ENCODE measurements around the gene CLIP2.
"Not testable (repeated sequence)": the region's sequence is repeated elsewhere in the genome, so short reads cannot be mapped to it uniquely, and the experiment has no call there.

Gene CLIP2

DNA sequence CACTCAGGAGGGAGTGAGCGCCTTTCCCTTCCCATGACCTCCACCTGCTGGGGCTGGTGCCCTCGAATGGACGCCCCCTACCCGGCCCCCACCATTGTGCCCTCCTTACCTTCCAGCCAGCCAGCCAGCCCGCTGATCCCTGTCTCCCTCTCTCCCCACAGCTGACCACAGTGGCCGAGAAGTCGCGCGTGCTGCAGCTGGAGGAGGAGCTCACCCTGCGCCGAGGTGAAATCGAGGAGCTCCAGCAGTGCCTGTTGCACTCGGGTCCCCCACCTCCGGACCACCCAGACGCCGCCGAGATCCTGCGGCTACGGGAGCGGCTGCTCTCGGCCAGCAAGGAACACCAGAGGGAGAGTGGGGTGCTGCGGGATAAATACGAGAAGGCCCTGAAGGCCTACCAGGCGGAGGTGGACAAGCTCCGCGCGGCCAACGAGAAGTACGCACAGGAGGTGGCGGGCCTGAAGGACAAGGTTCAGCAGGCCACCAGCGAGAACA, 86.6 kb downstream of the CLIP2 start:
- no peak for DNase-seq

DNA sequence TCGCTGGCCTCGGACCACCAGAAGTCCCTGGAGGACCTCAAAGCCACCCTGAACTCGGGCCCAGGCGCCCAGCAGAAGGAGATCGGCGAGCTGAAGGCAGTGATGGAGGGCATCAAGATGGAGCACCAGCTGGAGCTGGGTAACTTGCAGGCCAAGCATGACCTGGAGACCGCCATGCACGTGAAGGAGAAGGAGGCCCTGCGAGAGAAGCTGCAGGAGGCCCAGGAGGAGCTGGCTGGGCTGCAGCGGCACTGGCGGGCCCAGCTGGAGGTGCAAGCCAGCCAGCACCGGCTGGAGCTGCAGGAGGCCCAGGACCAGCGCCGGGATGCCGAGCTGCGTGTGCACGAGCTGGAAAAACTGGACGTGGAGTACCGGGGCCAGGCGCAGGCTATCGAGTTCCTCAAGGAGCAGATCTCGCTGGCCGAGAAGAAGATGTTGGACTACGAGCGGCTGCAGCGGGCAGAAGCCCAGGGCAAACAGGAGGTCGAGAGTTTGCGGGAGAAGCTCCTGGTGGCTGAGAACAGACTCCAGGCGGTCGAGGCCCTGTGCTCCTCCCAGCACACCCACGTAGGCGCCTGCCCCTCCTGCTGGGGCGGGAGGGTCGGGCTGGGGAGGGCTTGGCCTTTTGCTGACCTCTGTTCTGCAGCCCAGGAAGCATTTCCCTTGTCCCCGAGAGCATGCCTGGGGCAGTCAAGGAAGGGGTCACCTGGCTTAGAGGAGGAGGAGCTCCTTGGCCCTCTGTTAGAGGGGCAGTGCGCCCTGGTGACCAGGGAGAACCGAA, 87.2 kb downstream of the CLIP2 start:
- no peak for DNase-seq

DNA sequence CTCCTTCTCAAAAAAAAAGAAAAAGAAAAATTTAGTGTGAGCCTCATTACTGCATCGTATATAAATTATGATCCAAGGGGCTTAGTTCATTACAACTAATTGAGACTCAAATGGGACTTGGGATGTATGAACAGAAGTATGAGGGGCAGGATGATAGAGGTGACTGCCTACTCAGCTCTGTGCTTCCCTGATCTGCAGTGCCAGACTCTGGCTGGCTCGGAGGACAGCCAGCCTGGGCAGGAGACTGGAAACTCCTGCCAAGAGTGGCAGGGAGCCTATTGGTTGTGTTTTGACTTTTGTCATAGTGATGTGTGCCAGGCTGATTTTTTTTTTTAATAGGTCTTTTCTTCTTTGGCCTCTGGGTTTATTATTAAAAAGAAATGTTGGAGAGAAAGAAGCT, 90.7 kb downstream of the CLIP2 start:
- DNase-seq = no peak

DNA sequence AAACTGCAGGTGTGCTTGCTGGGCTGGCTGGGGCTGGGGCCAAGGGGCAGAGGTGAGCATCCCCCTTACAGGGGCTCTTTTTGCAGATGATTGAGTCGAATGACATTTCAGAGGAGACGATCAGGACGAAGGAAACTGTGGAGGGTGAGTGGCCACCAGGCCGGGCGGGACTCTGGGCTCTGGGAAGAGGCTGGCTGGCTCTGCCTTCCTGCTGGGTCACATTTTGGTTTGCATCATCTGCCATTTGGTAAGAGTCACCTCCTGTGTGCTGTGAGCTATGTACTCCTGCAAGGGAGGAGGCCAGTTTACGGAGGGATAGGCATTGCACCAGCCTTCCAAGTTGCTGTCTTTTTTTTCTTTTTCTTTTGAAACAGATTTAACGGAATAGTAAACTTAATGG, 91.5 kb downstream of the CLIP2 start:
- DNase-seq = no peak

DNA sequence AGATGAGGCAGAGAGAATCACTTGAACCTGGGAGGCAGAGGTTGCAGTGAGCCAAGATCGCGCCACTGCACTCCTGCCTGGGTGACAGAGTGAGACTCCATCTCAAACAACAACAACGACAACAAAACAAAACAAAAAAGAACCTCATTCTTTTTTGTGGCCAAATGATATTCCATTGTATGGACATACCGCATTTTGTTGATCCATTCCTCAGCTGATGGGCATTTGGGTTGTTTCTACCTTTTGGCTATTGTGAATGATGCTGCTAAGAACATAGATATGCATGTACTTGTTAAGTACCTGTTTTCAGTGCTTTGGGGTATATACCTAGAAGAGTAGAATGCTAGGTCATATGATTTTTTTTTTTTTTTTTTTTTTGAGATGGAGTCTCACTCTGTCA, 94.9 kb downstream of the CLIP2 start:
- DNase-seq = not testable (repeated sequence)

DNA sequence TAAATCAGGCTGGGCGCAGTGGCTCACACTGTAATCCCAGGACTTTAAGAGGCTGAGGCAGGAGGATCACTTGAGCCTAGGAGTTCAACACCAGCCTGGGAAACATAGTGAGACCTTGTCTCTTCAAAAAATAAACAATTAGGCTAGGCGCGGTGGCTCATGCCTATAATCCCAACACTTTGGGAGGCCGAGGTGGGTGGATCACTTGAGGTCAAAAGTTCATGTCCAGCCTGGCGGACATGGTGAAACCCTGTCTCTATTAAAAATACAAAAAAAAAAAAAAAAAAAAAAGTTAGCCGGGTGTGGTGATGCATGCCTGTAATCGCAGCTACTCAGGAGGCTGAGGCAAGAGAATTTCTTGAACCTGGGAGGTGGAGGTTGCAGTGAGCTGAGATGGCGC, 95.6 kb downstream of the CLIP2 start:
- DNase-seq = not testable (repeated sequence)

DNA sequence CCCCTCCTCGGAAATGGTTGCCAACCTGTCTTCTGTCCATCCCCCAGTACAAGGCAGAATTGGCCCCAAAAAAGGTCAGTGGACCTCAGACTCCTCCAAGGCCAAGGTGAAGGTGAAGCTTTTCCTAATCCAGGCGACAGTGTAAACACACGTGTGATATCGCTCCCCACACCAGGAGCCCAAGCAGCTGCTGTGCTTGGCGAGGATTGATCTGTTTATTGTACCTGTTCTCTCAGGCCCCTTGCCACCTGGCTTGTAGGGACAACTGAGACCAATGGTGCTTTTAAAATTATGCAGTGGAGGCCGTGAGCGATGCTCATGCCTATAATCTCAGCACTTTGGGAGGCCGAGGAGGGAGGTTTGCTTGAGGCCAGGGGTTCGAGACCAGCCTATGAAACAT, 98.4 kb downstream of the CLIP2 start:
- DNase-seq = no peak

DNA sequence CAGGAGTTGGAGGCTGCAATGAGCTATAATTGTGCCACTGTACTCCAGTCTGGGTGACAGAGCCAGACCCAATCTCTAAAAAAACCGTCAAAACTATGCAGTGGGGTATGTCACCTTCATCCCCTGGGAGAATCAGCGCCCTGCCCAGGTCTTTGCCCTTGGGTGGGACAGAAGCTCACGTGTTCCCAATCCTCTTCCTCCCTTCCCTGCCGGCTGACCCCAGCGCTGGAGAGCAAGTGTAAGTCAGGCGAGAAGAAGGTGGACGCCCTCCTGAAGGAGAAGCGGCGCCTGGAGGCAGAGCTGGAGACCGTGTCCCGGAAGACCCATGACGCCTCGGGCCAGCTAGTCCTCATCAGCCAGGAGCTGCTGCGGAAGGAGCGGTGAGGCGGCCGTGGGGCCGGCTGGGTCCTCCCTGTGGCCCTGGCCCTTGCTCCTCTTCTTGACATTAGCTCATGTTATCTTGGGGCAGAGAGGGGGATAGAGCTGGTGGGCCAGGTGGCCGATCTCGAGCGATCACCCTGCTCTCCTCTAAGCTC, 99.7 kb downstream of the CLIP2 start:
- DNase-seq = no peak

DNA sequence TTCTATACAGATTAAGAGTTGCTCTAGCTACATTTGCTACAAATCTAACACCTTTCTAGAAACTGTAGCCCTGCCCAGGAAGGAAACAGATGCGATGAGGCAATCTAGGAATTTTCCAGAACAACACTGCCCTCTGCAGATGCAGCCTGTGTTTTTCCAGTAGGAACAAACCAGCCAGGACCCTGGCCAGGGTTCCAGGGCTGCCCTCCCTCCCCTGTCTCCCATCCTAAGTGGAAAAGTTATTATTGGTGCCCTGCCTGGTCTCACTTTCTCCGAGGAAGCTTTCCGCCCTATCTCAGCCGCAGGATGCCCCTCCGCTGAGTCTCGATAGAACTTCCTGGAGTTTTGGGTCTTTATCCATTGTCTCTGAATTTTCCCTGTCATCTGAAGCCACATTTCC, 104.5 kb downstream of the CLIP2 start:
- DNase-seq = peak; percentile 37

- DNase-seq = not testable (repeated sequence)
Measured at GRCh38 chr7:74394601-74395000, 105.4 kb downstream of the CLIP2 start.

GRCh38 chr7:74395745-74396311, 106.6 kb downstream of the CLIP2 start:
- DNase-seq = no peak

- DNase-seq = no peak
Measured at GRCh38 chr7:74396993-74397392, 107.8 kb downstream of the CLIP2 start.

- no peak for DNase-seq
Measured at GRCh38 chr7:74398426-74398825, 109.2 kb downstream of the CLIP2 start.

- no peak for DNase-seq
Measured at GRCh38 chr7:74399006-74399405, 109.8 kb downstream of the CLIP2 start.

GRCh38 chr7:74400420-74401136, 111.4 kb downstream of the CLIP2 start:
- DNase-seq = no peak

- DNase-seq = peak; percentile 55
Measured at GRCh38 chr7:74401137-74401859, 112.1 kb downstream of the CLIP2 start.

DNA sequence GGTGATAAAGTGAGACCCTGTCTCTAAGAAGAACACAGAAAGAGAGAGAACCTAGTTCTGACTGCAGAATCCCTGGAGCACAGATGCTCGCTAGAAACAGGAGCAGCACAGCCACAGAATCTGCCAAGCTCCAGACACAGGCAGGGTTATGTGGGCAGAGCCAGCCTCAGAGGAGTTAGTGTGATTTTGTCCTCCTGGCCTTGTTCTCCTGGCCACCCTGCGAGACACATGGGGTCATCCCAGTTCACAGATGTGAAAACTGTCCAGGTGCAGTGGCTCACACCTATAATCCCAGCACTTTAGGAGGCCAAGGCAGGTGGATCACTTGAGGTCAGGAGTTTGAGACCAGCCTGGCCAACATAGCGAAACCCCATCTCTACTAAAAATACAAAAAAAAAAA, 113.5 kb downstream of the CLIP2 start:
- DNase-seq = not testable (repeated sequence)

DNA sequence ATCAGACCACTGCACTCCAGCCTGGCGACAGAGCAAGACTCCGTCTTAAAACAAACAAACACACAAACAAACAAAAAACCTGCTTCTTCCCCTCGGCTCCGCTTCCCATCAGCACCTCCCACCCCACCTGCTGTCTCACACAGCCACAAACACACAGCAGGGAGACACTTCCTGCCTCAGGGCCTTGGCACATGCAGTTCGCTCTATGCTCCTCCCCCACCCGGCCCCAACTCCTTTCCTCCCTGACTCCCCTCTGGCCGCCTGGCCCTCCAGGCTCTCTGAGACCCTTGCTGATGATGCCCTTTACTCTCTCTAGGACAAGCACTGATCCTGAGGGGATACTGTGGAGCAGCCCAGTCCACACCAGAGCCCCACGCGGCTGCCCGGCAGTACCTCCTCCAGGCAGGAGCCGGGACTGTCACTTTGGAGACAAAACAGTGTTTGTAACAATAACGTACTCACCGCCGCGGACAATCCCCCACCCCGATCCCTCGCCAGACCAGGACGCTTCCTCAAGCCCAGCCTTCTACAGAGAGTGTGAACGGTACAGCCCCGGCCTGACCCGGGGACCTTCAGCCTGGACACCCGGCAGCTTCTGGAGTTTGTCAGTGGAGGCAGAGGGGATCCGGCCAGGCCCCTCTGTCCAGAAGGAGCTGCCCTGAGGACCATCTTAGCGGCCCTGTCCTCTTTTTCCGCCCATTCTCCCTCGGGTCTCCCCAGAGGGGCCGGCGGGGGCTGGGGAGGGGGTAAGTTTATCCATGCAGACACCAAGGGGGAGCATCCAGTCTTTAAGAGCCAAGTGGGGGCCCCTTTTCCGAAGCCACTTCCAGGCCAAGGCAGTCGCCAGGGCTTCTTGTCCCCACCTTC, 114.5 kb downstream of the CLIP2 start:
- DNase-seq = no peak

GRCh38 chr7:74404388-74404700, 115.1 kb downstream of the CLIP2 start:
- DNase-seq = no peak

GRCh38 chr7:74404741-74405140, 115.5 kb downstream of the CLIP2 start:
- DNase-seq = no peak

GRCh38 chr7:74405191-74405898, 116.1 kb downstream of the CLIP2 start:
- DNase-seq = no peak

All from fibroblast of skin of back (primary cell).